ENCODE data around the gene CAP2.

GRCh38 chr6:17602888-17603287 is 209.5 kb downstream of the CAP2 start:
- TF ChIP-seq POLR2A (IDR thresholded peaks at IDR 0.05; ENCODE audit: low read length) (no peak), GATA1 (IDR thresholded peaks at IDR 0.05; ENCODE audit: low read depth, low read length) (no peak)

Measured in erythroblast (primary cell).